Omental fat pad (tissue), 4 donors: ENCODE results near the gene WDFY4. TPM values are rescaled to one million over a fixed set of nuclear protein-coding genes. Genes with fewer than 3 reads are reported as not detected.

ENCODE experiments used
- ATAC-seq: fragments of 150-250 bp; one replicate; pipeline ENCODE4 v1.9.1; 2016; ENCODE audit warnings: mild to moderate bottlenecking, moderate library complexity; ENCODE audit not compliant: low FRiP score
- DNase-seq: peaks from one replicate; pipeline ENCODE4 v3.0.0-alpha.2; 2019; ENCODE audit warnings: low spot score
- CTCF ChIP-seq, 3 donors: fragments of 450-650 bp; IDR thresholded peaks; one replicate each; pipeline ENCODE4 v1.5.1; 2016 to 2017; ENCODE audit warnings: antibody characterized with exemption in 3 of 3, mild to moderate bottlenecking in 3 of 3, moderate library complexity in 2 of 3
- total RNA-seq, 4 donors: library from RNA; depleted of rRNA; stranded (reverse); fragments of >200 nt; gene quantifications; one replicate each; pipeline ENCODE4 v1.1.0, GENCODE V29; 2016

The WDFY4 gene
- total RNA-seq, 4 donors from 2014 or later = 6.8 to 21.4 (median 10.5) TPM

GRCh38 chr10:48856855-48857254, 172.2 kb downstream of the WDFY4 start:
- ATAC-seq = no peak
- TF ChIP-seq CTCF (IDR thresholded peaks at IDR 0.05) = no peak
- DNase-seq = no peak

GRCh38 chr10:48872234-48872633, 187.6 kb downstream of the WDFY4 start:
- no peak for TF ChIP-seq CTCF (IDR thresholded peaks at IDR 0.05)
- ATAC-seq = no peak

GRCh38 chr10:48878091-48878490, 193.4 kb downstream of the WDFY4 start:
- TF ChIP-seq CTCF (IDR thresholded peaks at IDR 0.05) = no peak
- DNase-seq (no peak), ATAC-seq (no peak)

More at GRCh38 chr10:48872234-48872633, 187.6 kb downstream of the WDFY4 start:
- DNase-seq = no peak

- ATAC-seq (no peak), DNase-seq (no peak)
- TF ChIP-seq CTCF (IDR thresholded peaks at IDR 0.05) = no peak
Measured at GRCh38 chr10:48879451-48879850, 194.8 kb downstream of the WDFY4 start.

- DNase-seq (no peak), ATAC-seq (no peak)
- TF ChIP-seq CTCF (IDR thresholded peaks at IDR 0.05) = no peak
Measured at GRCh38 chr10:48880016-48880705, 195.5 kb downstream of the WDFY4 start.

- no peak for ATAC-seq
- no peak for TF ChIP-seq CTCF (IDR thresholded peaks at IDR 0.05)
- DNase-seq = no peak
Measured at GRCh38 chr10:48881937-48882336, 197.3 kb downstream of the WDFY4 start.

GRCh38 chr10:48882881-48883280, 198.2 kb downstream of the WDFY4 start:
- no peak for TF ChIP-seq CTCF (IDR thresholded peaks at IDR 0.05)
- no peak for DNase-seq
- ATAC-seq = no peak
